ENCODE data around the gene CAMLG.
"Not testable (repeated sequence)": the region's sequence is repeated elsewhere in the genome, so short reads cannot be mapped to it uniquely, and the experiment has no call there.

CAMLG gene

GRCh38 chr5:134742134-134742533 is 3.8 kb downstream of the CAMLG start:
- Mint-ChIP-seq H3K4me1 (peaks cover 11% of the 10 kb centered on the region), H3K36me3 (ENCODE audit: low read depth) (peaks cover 15% of the 10 kb centered on the region), H3K9me3 (no peaks in the 10 kb centered on the region), H3K27me3 (ENCODE audit: low read depth) (no peaks in the 10 kb centered on the region), H3K27ac (no peak overlapping the region), H3K4me3 (peak overlapping the region in 1 of 3 experiments; percentile 45)
- TF ChIP-seq CTCF (IDR thresholded peaks at IDR 0.05; ENCODE audit: unreplicated experiment in 3 of 3): no peak

- TF ChIP-seq CTCF (IDR thresholded peaks at IDR 0.05; ENCODE audit: unreplicated experiment in 3 of 3): no peak
- H3K36me3 Mint-ChIP-seq (ENCODE audit: low read depth): peaks cover 15% of the 10 kb centered on the region
- H3K4me1 Mint-ChIP-seq: no peaks in the 10 kb centered on the region
- no peak overlapping the region for H3K4me3 Mint-ChIP-seq
- H3K27ac Mint-ChIP-seq: no peak overlapping the region
- H3K9me3 Mint-ChIP-seq: no peaks in the 10 kb centered on the region
- peaks cover 3% of the 10 kb centered on the region for H3K27me3 Mint-ChIP-seq (ENCODE audit: low read depth)
Measured at GRCh38 chr5:134749415-134749814, 11.1 kb downstream of the CAMLG start.

GRCh38 chr5:134758176-134758503 is 19.8 kb downstream of the CAMLG start:
- peak overlapping the region; percentile 100 for H3K4me3 Mint-ChIP-seq
- peaks cover 5% of the 10 kb centered on the region for H3K36me3 Mint-ChIP-seq (ENCODE audit: low read depth)
- H3K4me1 Mint-ChIP-seq: peaks cover 26% of the 10 kb centered on the region
- no peak for TF ChIP-seq CTCF (IDR thresholded peaks at IDR 0.05; ENCODE audit: unreplicated experiment in 3 of 3)
- H3K27ac Mint-ChIP-seq: peak overlapping the region in 2 of 3 experiments; percentile 95 to 96
- no peaks in the 10 kb centered on the region for H3K27me3 Mint-ChIP-seq (ENCODE audit: low read depth)
- H3K9me3 Mint-ChIP-seq: no peaks in the 10 kb centered on the region

GRCh38 chr5:134758504-134759341 is 20.4 kb downstream of the CAMLG start, which contains the start of gene DDX46:
DDX46 (plus strand) TSS chr5:134758779; CDS start chr5:134758939, 160 bp downstream.
- Mint-ChIP-seq H3K9me3 (no peaks in the 10 kb centered on the region), H3K36me3 (ENCODE audit: low read depth) (peaks cover 6% of the 10 kb centered on the region), H3K4me3 (peak within 1 kb of the TSS; percentile 100), H3K27me3 (ENCODE audit: low read depth) (no peaks in the 10 kb centered on the region), H3K27ac (peak within 1 kb of the TSS; percentile 80 to 96 (median 95)), H3K4me1 (peaks cover 26% of the 10 kb centered on the region)
- TF ChIP-seq CTCF (IDR thresholded peaks at IDR 0.05; ENCODE audit: unreplicated experiment in 3 of 3): peak; percentile 61 to 81 (median 72)

GRCh38 chr5:134767528-134768291 is 29.4 kb downstream of the CAMLG start:
- not testable (repeated sequence) for H3K27me3 Mint-ChIP-seq (ENCODE audit: low read depth); H3K4me3 Mint-ChIP-seq; H3K27ac Mint-ChIP-seq; H3K4me1 Mint-ChIP-seq; H3K9me3 Mint-ChIP-seq
- peaks cover 50% of the 10 kb centered on the region for H3K36me3 Mint-ChIP-seq (ENCODE audit: low read depth)

- no peaks in the 10 kb centered on the region for H3K27me3 Mint-ChIP-seq (ENCODE audit: low read depth)
- H3K4me1 Mint-ChIP-seq: no peaks in the 10 kb centered on the region
- H3K4me3 Mint-ChIP-seq: no peak overlapping the region
- TF ChIP-seq CTCF (IDR thresholded peaks at IDR 0.05; ENCODE audit: unreplicated experiment in 3 of 3): no peak
- H3K36me3 Mint-ChIP-seq (ENCODE audit: low read depth): peaks cover 56% of the 10 kb centered on the region
- H3K9me3 Mint-ChIP-seq: no peaks in the 10 kb centered on the region
- no peak overlapping the region for H3K27ac Mint-ChIP-seq
Measured at GRCh38 chr5:134769206-134769605, 30.9 kb downstream of the CAMLG start.
